Measurements from ENCODE around the gene MOB3B. TPM values are rescaled to one million over a fixed set of nuclear protein-coding genes. Genes with fewer than 3 reads are reported as not detected.

Gene MOB3B
- total RNA-seq, 2 experiments from 2014 or later: 0.34 to 0.38 TPM

- ChIA-PET CTCF (interaction anchor here (1.5 to 1.7 kb wide), 2 partner anchors 8 to 9 kb away, joined by 3 to 5 read pairs; no protein-coding TSS in a partner anchor), POLR2A (no interaction called here)
- Mint-ChIP-seq H3K9me3 (no peaks in the 10 kb centered on the region), H3K27me3 (no peaks in the 10 kb centered on the region), H3K27ac (no peak overlapping the region), H3K4me3 (no peak overlapping the region), H3K36me3 (peaks cover 7% of the 10 kb centered on the region), H3K4me1 (ENCODE audit: low read depth) (no peaks in the 10 kb centered on the region)
- intact Hi-C loops (cut with micrococcal nuclease): no loop called here
- DNase-seq: no peak
Observed at GRCh38 chr9:27539479-27540441, 10.1 kb upstream of the MOB3B start.

DNA sequence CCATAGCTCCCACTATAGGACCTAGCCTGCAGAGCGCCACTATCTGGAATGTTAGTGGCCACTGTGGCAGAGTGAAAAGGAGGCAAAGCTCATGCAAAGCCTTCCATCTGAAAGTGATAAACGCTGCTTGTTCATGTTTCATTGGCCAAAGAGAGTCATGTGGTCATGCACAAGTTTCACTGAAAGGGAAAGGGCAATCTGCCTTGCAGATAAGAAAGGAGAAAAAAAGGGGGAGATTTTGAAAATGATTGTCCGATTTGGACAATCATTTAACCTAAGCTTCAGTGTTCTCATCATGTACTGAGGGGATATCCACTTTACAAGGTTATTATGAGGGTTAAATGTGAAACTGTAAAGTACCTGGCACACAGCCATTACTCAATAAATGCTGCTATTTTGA, 9.0 kb upstream of the MOB3B start:
- POLR2A ChIA-PET: no interaction called here
- H3K27me3 Mint-ChIP-seq: no peaks in the 10 kb centered on the region
- peaks cover 5% of the 10 kb centered on the region for H3K36me3 Mint-ChIP-seq
- no peak for DNase-seq
- no peak overlapping the region for H3K27ac Mint-ChIP-seq
- CTCF ChIA-PET: interaction anchor here (1.3 to 1.7 kb wide), 3 partner anchors 9 to 10 kb away, joined by 3 to 6 read pairs (median 5); partner anchors contain the start of gene MOB3B
- H3K9me3 Mint-ChIP-seq: no peaks in the 10 kb centered on the region
- intact Hi-C loops (cut with micrococcal nuclease): no loop called here
- no peaks in the 10 kb centered on the region for H3K4me1 Mint-ChIP-seq (ENCODE audit: low read depth)
- H3K4me3 Mint-ChIP-seq: no peak overlapping the region

DNA sequence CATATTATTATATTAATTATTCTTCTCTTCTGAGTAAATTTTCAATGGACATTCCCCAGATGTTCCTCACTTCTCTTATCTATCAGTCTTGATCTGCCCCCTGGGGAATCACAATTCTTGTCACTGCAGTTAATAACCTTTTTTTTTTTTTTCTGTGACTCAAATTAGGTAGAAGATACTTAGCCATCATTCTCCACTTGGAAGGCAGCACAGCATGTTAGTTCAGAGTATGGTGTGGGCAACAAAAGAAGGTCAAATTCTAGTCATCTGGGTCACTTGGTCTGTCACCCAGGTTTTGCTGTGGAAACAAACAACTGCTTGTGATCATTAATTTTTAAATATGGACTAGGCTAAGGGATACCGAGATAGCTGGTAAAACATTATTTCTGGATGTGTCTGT, 8.1 kb upstream of the MOB3B start:
- intact Hi-C loops (cut with micrococcal nuclease): no loop called here
- Mint-ChIP-seq H3K36me3 (peaks cover 5% of the 10 kb centered on the region), H3K9me3 (no peaks in the 10 kb centered on the region), H3K27ac (no peak overlapping the region), H3K4me3 (no peak overlapping the region), H3K27me3 (no peaks in the 10 kb centered on the region), H3K4me1 (ENCODE audit: low read depth) (no peaks in the 10 kb centered on the region)
- CTCF ChIA-PET: interaction anchor here (1.3 kb wide), 1 partner anchor 8 kb away, joined by 6 read pairs; the partner anchor contains the start of gene MOB3B
- POLR2A ChIA-PET: no interaction called here
- DNase-seq: no peak

GRCh38 chr9:27537027-27537435, 7.4 kb upstream of the MOB3B start:
- Mint-ChIP-seq H3K9me3 (no peaks in the 10 kb centered on the region), H3K4me1 (ENCODE audit: low read depth) (no peaks in the 10 kb centered on the region), H3K27me3 (no peaks in the 10 kb centered on the region), H3K4me3 (no peak overlapping the region), H3K36me3 (peaks cover 5% of the 10 kb centered on the region), H3K27ac (no peak overlapping the region)
- ChIA-PET POLR2A (no interaction called here), CTCF (no interaction called here)
- intact Hi-C loops (cut with micrococcal nuclease): no loop called here
- no peak for DNase-seq

DNA sequence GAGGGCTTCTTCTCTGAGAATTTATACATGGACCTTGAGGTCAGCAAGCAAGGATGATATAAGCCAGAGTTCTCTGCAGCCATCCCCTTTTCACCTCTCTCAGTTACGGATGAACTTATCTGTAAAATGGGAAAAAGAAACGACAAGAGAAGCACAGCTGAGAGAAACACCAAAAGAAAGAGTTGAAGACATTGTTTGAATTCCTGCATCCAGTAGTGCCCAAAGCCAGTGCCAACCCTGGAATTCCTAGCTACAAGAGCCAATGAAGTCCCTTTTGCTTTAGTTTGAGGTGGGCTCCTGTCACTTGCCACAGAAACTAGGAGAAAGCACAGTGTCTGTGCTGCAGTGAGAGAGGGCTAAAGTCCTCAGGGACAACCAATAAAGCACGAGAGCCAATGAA, 6.6 kb upstream of the MOB3B start:
- Mint-ChIP-seq H3K27ac (no peak overlapping the region), H3K36me3 (no peaks in the 10 kb centered on the region), H3K27me3 (no peaks in the 10 kb centered on the region), H3K9me3 (no peaks in the 10 kb centered on the region), H3K4me1 (ENCODE audit: low read depth) (no peaks in the 10 kb centered on the region), H3K4me3 (no peak overlapping the region)
- POLR2A ChIA-PET: no interaction called here
- CTCF ChIA-PET: no interaction called here
- intact Hi-C loops (cut with micrococcal nuclease): no loop called here
- DNase-seq: no peak

DNA sequence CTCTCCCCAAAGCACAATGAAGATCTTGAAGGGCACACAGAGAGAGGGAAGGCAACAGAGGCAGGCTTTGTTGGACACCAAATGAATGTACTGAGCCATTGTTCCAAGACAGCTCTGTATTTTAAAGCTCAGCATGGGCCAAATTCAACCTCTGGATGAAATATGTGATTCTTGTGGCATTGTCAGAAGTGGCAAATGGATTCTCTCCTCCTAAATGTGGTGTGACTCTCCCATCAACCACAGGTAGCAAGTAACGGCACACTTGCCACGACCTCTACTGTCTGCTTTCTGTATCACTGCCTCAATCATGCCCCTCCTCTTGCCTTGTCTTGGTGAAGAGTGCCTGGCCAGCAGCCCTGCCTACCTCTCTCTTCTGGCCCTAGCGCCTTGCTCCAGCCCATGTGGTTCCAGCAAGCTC, 6.1 kb upstream of the MOB3B start:
- POLR2A ChIA-PET: no interaction called here
- H3K27me3 Mint-ChIP-seq: no peaks in the 10 kb centered on the region
- intact Hi-C loops (cut with micrococcal nuclease): no loop called here

GRCh38 chr9:27534658-27535209, 5.1 kb upstream of the MOB3B start:
- no peak for DNase-seq
- Mint-ChIP-seq H3K36me3 (no peaks in the 10 kb centered on the region), H3K9me3 (no peaks in the 10 kb centered on the region), H3K4me3 (no peak overlapping the region), H3K27me3 (no peaks in the 10 kb centered on the region), H3K27ac (no peak overlapping the region), H3K4me1 (ENCODE audit: low read depth) (no peaks in the 10 kb centered on the region)
- intact Hi-C loops (cut with micrococcal nuclease): no loop called here
- ChIA-PET CTCF (interaction anchor here (1.0 kb wide), 1 partner anchor 202 kb away, joined by 3 read pairs; no protein-coding TSS in a partner anchor), POLR2A (no interaction called here)

More for the DNA sequence above, 6.1 kb upstream of the MOB3B start:
- CTCF ChIA-PET: no interaction called here
- H3K9me3 Mint-ChIP-seq: no peaks in the 10 kb centered on the region
- H3K4me3 Mint-ChIP-seq: no peak overlapping the region
- H3K36me3 Mint-ChIP-seq: no peaks in the 10 kb centered on the region
- H3K27ac Mint-ChIP-seq: no peak overlapping the region
- no peaks in the 10 kb centered on the region for H3K4me1 Mint-ChIP-seq (ENCODE audit: low read depth)
- DNase-seq: peak; percentile 9

DNA sequence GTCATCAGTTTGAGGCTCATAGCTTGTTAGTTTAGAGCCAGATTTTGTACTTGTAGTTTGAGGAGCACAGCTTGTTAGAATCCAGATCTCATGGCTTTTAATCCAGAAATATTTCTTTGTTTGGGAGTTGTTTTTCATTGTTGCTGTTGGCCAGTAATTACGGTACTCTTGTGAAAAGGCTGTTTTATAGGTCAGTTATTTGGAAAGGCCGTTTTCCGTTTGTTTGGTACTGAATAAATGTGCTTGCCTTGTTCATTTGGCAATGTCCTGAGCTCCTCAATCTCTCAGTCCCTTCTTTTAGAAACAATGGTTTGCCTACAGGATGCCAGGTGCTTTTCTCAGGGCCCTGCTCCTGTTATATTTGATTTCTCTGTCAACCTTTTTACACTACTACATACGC, 4.5 kb upstream of the MOB3B start:
- POLR2A ChIA-PET: no interaction called here
- no peaks in the 10 kb centered on the region for H3K27me3 Mint-ChIP-seq
- no peaks in the 10 kb centered on the region for H3K36me3 Mint-ChIP-seq
- no peak overlapping the region for H3K27ac Mint-ChIP-seq
- intact Hi-C loops (cut with micrococcal nuclease): no loop called here
- no peaks in the 10 kb centered on the region for H3K4me1 Mint-ChIP-seq (ENCODE audit: low read depth)
- H3K4me3 Mint-ChIP-seq: no peak overlapping the region
- no peaks in the 10 kb centered on the region for H3K9me3 Mint-ChIP-seq
- CTCF ChIA-PET: interaction anchor here (0.8 to 1.0 kb wide), 2 partner anchors 11 to 201 kb away, joined by 3 read pairs; no protein-coding TSS in a partner anchor
- DNase-seq: no peak

GRCh38 chr9:27533311-27533710, 3.7 kb upstream of the MOB3B start:
- no peak overlapping the region for H3K27ac Mint-ChIP-seq
- H3K4me3 Mint-ChIP-seq: no peak overlapping the region
- H3K27me3 Mint-ChIP-seq: no peaks in the 10 kb centered on the region
- DNase-seq: no peak
- no peaks in the 10 kb centered on the region for H3K9me3 Mint-ChIP-seq
- no peaks in the 10 kb centered on the region for H3K36me3 Mint-ChIP-seq
- CTCF ChIA-PET: interaction anchor here (0.8 to 4.5 kb wide), 2 partner anchors 10 to 200 kb away, joined by 3 to 74 read pairs; no protein-coding TSS in a partner anchor
- intact Hi-C loops (cut with micrococcal nuclease): no loop called here
- POLR2A ChIA-PET: no interaction called here
- no peaks in the 10 kb centered on the region for H3K4me1 Mint-ChIP-seq (ENCODE audit: low read depth)

GRCh38 chr9:27532046-27532445, 2.4 kb upstream of the MOB3B start:
- no peak for DNase-seq
- intact Hi-C loops (cut with micrococcal nuclease): no loop called here
- ChIA-PET CTCF (interaction anchor here (0.7 to 4.5 kb wide), 4 partner anchors 14 to 252 kb away, joined by 3 to 74 read pairs (median 6); no protein-coding TSS in a partner anchor), POLR2A (interaction anchor here (0.7 kb wide), 1 partner anchor 49 kb away, joined by 3 read pairs; no protein-coding TSS in a partner anchor)
- Mint-ChIP-seq H3K36me3 (no peaks in the 10 kb centered on the region), H3K27me3 (peaks cover 6% of the 10 kb centered on the region), H3K4me1 (ENCODE audit: low read depth) (peaks cover 4% of the 10 kb centered on the region), H3K4me3 (no peak overlapping the region), H3K27ac (no peak overlapping the region), H3K9me3 (no peaks in the 10 kb centered on the region)

DNA sequence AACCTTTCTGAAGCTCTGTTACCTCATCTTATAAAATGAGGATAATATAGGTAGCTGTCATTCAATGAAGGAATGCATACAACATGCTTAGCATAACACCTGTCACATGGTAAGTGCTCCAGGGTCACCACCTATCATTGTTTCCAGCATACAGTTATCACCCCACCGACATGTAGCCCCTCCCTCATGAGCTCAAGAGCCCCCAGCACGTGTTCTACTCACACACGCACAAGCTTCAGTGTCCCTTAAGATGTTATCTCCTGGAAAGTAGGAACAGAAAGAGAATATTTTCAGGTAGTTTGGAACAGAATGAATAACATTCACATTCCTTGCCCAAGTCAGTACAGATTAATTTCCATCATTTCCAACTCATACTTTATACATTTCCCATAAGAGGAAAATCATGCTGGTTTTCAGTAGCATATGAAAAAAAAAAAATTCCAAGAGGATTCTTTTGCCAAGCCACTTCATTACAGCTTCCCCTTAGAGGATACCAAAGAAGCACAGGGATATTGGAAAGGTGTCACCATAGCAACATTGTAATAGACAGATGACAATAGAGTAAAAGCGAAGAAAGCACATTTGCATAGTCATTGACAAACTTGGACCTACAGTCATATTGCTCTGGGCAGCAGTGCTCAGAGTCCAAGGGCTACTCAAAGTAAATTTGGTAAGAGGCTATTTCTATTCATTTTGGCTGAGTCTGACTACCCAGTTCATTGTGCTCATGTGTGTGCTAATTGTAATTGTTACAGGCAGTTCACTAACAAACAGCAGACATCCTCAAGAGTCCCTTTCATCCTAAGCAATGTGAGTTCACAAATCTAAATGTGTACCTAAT, 1.5 kb upstream of the MOB3B start:
- no peak for DNase-seq
- peaks cover 4% of the 10 kb centered on the region for H3K4me1 Mint-ChIP-seq (ENCODE audit: low read depth)
- ChIA-PET POLR2A (no interaction called here), CTCF (interaction anchor here (1.0 to 4.5 kb wide), 7 partner anchors 21 to 201 kb away, joined by 3 to 74 read pairs (median 4); no protein-coding TSS in a partner anchor)
- H3K27ac Mint-ChIP-seq: no peak overlapping the region
- H3K9me3 Mint-ChIP-seq: no peaks in the 10 kb centered on the region
- H3K36me3 Mint-ChIP-seq: no peaks in the 10 kb centered on the region
- intact Hi-C loops (cut with micrococcal nuclease): no loop called here
- H3K4me3 Mint-ChIP-seq: no peak overlapping the region
- H3K27me3 Mint-ChIP-seq: peaks cover 6% of the 10 kb centered on the region

Measured in activated CD4-positive, alpha-beta memory T cell treated with anti-CD3 and anti-CD28 coated beads for 36 hours (primary cell).